Mesodermal cell (in vitro differentiated cells): ENCODE data around the gene ZNF408.
"Not testable (repeated sequence)": the region's sequence is repeated elsewhere in the genome, so short reads cannot be mapped to it uniquely, and the experiment has no call there.

Experiments used
- H3K27ac ChIP-seq: 2 replicates; pipeline ENCODE4 v1.7.0; 2013; ENCODE audit warnings: mild to moderate bottlenecking, low read depth, low read length, moderate library complexity; ENCODE audit not compliant: severe bottlenecking
- H3K36me3 ChIP-seq: 2 replicates; pipeline ENCODE4 v1.7.1; 2013; ENCODE audit warnings: mild to moderate bottlenecking, low read length, moderate library complexity; ENCODE audit not compliant: control insufficient read depth, insufficient read depth
- H3K4me1 ChIP-seq: one replicate; pipeline ENCODE4 v1.7.1; 2013; ENCODE audit warnings: mild to moderate bottlenecking, low read length; ENCODE audit not compliant: insufficient read depth, control insufficient read depth, poor library complexity, severe bottlenecking
- H3K4me3 ChIP-seq: 2 replicates; pipeline ENCODE4 v1.7.0; 2013; ENCODE audit warnings: low read length, control low read depth, mild to moderate bottlenecking; ENCODE audit not compliant: insufficient read depth, poor library complexity, severe bottlenecking; ENCODE audit errors: extremely low read depth
- H3K9me3 ChIP-seq: 2 replicates; pipeline ENCODE4 v1.7.1; 2013; ENCODE audit warnings: mild to moderate bottlenecking, low read length, moderate library complexity; ENCODE audit not compliant: control insufficient read depth
- WGBS, 2 experiments: methylation state at CpG; one replicate each; pipeline ENCODE4 v1.1.5; 2013; ENCODE audit warnings: missing lambda C conversion rate in 2 of 2; ENCODE audit not compliant: insufficient coverage in 2 of 2; 5-methylcytosine and 5-hydroxymethylcytosine counted together

ZNF408 gene

DNA sequence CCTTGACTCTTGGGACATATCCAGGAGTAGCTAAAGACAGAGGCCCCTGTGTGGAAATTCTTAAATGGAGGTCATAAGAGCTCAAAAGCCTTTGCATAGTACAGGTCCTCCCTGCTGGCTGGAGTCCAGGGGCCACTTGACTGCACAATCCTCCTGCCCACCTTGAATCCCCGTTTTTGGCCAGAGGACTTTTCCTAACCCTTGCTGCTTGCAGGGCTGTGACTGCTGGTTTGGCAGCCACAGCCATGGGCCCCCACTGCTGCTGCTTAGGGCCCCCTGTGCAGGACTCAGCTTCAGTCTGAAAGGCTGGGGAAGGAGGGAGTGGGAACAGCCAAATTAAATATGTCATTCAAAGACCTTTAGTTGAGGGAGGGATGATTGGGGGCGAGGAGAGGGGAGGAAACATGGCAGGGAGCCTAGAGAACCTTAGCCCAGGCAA, 33.8 kb upstream of the ZNF408 start:
- H3K27ac ChIP-seq, result no peak overlapping the region
- WGBS, 2 experiments, result 100% methylated on average over 1 of the region's 2 CpGs
- peaks cover 89% of the 10 kb centered on the region for H3K36me3 ChIP-seq
- H3K9me3 ChIP-seq, result no peaks in the 10 kb centered on the region
- no peak overlapping the region for H3K4me3 ChIP-seq
- H3K4me1 ChIP-seq, result peaks cover 27% of the 10 kb centered on the region

- H3K36me3 ChIP-seq, result peaks cover 92% of the 10 kb centered on the region
- WGBS, 2 experiments, result 94 to 99% methylated on average over 7 of the region's 12 CpGs
Observed at GRCh38 chr11:46668480-46669085, 32.2 kb upstream of the ZNF408 start.

GRCh38 chr11:46669711-46670139, 31.1 kb upstream of the ZNF408 start:
- Histone ChIP-seq H3K4me1 (peaks cover 20% of the 10 kb centered on the region), H3K27ac (no peak overlapping the region), H3K4me3 (no peak overlapping the region), H3K36me3 (peaks cover 94% of the 10 kb centered on the region), H3K9me3 (no peaks in the 10 kb centered on the region)
- 91 to 100% methylated on average over 1 to 3 of the region's 3 CpGs for WGBS, 2 experiments

More at GRCh38 chr11:46668480-46669085, 32.2 kb upstream of the ZNF408 start:
- no peak overlapping the region for H3K4me3 ChIP-seq
- peaks cover 21% of the 10 kb centered on the region for H3K4me1 ChIP-seq
- H3K27ac ChIP-seq, result no peak overlapping the region
- no peaks in the 10 kb centered on the region for H3K9me3 ChIP-seq

DNA sequence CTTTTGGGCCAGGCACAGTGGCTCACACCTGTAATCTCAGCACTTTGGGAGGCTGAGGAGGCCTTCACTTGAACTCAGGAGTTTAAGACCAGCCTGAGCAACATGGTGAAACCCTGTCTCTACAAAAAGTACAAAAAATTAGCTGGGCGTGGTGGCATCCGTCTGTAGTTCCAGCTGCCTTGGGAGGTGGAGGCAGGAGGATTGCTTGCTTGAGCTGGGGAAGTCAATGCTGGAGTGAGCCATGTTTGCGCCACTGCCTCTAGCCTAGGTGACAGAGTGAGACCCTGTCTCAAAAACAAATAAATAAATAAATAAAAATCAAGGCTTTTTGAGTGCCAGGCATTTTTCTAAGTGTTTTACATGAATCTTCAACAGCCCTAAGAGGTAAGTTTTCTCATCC, 30.3 kb upstream of the ZNF408 start:
- H3K27ac ChIP-seq, H3K9me3 ChIP-seq, H3K4me3 ChIP-seq: not testable (repeated sequence)
- H3K36me3 ChIP-seq, result peaks cover 86% of the 10 kb centered on the region
- WGBS, 2 experiments, result 100% methylated on average over 2 of the region's 3 CpGs; no CpG with 5 or more reads in 1 of the 2 experiments
- peaks cover 21% of the 10 kb centered on the region for H3K4me1 ChIP-seq

DNA sequence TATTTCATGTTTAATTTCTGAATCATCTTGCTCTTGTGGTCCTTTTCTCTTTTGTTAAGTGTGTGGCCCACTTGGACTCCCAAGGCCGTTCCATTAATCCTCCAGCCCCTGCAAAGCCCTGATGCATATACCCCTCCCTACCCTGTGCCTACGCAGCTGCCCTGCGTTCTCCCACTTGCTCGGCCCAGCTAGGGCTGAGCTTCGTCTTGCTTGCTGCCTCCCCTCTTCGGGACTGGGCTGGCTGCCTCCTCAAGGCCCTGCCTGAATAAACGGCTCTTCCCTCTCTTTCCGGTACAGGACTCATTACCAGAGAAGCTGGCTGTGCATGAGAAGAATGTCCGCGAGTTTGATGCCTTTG, 28.9 kb upstream of the ZNF408 start:
- Histone ChIP-seq H3K4me3 (no peak overlapping the region), H3K4me1 (peaks cover 26% of the 10 kb centered on the region), H3K36me3 (peaks cover 82% of the 10 kb centered on the region), H3K27ac (no peak overlapping the region), H3K9me3 (no peaks in the 10 kb centered on the region)
- 95% methylated on average over 8 to 10 of the region's 10 CpGs for WGBS, 2 experiments

- Histone ChIP-seq H3K4me1 (peaks cover 26% of the 10 kb centered on the region), H3K4me3 (no peak overlapping the region), H3K9me3 (no peaks in the 10 kb centered on the region), H3K27ac (no peak overlapping the region), H3K36me3 (peaks cover 82% of the 10 kb centered on the region)
- WGBS, 2 experiments, result 98 to 99% methylated on average over 6 of the region's 7 CpGs
Observed at GRCh38 chr11:46672381-46672839, 28.4 kb upstream of the ZNF408 start.

- Histone ChIP-seq H3K27ac (peak overlapping the region; percentile 83), H3K4me1 (peaks cover 36% of the 10 kb centered on the region), H3K36me3 (peaks cover 72% of the 10 kb centered on the region), H3K4me3 (no peak overlapping the region), H3K9me3 (no peaks in the 10 kb centered on the region)
- WGBS, 2 experiments, result 96% methylated on average over 5 of the region's 6 CpGs
Observed at GRCh38 chr11:46673713-46674462, 26.9 kb upstream of the ZNF408 start.

- WGBS, 2 experiments, result 22 to 25% methylated on average over 6 to 7 of the region's 12 CpGs
- Histone ChIP-seq H3K9me3 (no peaks in the 10 kb centered on the region), H3K4me1 (peaks cover 36% of the 10 kb centered on the region), H3K4me3 (no peak overlapping the region), H3K27ac (peak overlapping the region; percentile 83), H3K36me3 (peaks cover 72% of the 10 kb centered on the region)
Observed at GRCh38 chr11:46674463-46675287, 26.2 kb upstream of the ZNF408 start.

- 84 to 91% methylated on average over 3 to 4 of the region's 4 CpGs for WGBS, 2 experiments
- Histone ChIP-seq H3K36me3 (peaks cover 72% of the 10 kb centered on the region), H3K4me1 (peaks cover 36% of the 10 kb centered on the region), H3K9me3 (no peaks in the 10 kb centered on the region), H3K4me3 (no peak overlapping the region), H3K27ac (peak overlapping the region; percentile 83)
Observed at GRCh38 chr11:46675288-46675851, 25.5 kb upstream of the ZNF408 start.

DNA sequence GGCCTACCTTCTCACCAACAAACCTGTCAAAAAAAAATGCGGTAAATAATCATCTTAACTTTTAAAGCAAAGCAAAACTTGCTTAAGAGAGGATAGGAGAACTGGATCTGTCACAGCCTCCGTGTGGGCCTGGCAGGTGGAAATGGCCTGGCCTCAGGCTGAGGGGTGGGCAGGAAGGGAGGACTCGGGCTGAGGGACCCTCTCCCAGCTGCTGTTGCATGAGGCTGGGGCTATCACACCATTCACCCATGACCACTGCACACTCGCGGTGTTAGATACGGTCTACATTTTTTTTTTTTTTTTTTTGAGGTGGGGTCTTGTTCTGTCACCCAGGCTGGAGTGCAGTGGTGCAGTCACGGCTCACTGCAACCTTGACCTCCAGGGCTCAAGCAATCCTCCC, 24.9 kb upstream of the ZNF408 start:
- no peak overlapping the region for H3K4me3 ChIP-seq
- H3K4me1 ChIP-seq, result peaks cover 36% of the 10 kb centered on the region
- peak overlapping the region; percentile 83 for H3K27ac ChIP-seq
- WGBS, 2 experiments, result 92 to 95% methylated on average over 3 to 4 of the region's 7 CpGs
- H3K36me3 ChIP-seq, result peaks cover 73% of the 10 kb centered on the region
- H3K9me3 ChIP-seq, result no peaks in the 10 kb centered on the region
